WTC11 (cell line): ENCODE data around the gene CCDC191. TPM values are rescaled to one million over a fixed set of nuclear protein-coding genes. Genes with fewer than 3 reads are reported as not detected.

ENCODE experiments used
- ATAC-seq: fragments of 200-7000 bp; cut with Tn5 transposase; 2 replicates; pipeline ENCODE4 v1.10.0; 2021; ENCODE audit warnings: mild to moderate bottlenecking, moderate library complexity
- CTCF ChIA-PET: fragments of 300-600 bp; sonication (Branson Sonifier 250); formaldehyde crosslinking; loops from one replicate; lab custom pipeline; 2021; ENCODE audit warnings: antibody characterized with exemption; lab: Charles Lee
- POLR2A ChIA-PET: fragments of 350-600 bp; sonication (Branson Sonifier 250); formaldehyde crosslinking; loops from one replicate; lab custom pipeline; 2021; ENCODE audit warnings: antibody characterized with exemption; lab: Charles Lee
- DNase-seq: peaks from one replicate; pipeline ENCODE4 v3.0.0; 2021; ENCODE audit warnings: low spot score
- H3K27ac Mint-ChIP-seq: 2 replicates; pipeline ENCODE4 v1.8.0; 2021; ENCODE audit warnings: mixed read lengths
- H3K27me3 Mint-ChIP-seq: 2 replicates; pipeline ENCODE4 v1.8.0; 2021; ENCODE audit warnings: low read depth, mild to moderate bottlenecking, moderate library complexity, mixed read lengths
- H3K36me3 Mint-ChIP-seq: 2 replicates; pipeline ENCODE4 v1.8.0; 2021; ENCODE audit warnings: mixed read lengths
- H3K4me1 Mint-ChIP-seq: 2 replicates; pipeline ENCODE4 v1.8.0; 2022; ENCODE audit warnings: mixed read lengths
- H3K4me3 Mint-ChIP-seq: 2 replicates; pipeline ENCODE4 v1.8.0; 2021; ENCODE audit warnings: mild to moderate bottlenecking, moderate library complexity, mixed read lengths
- H3K9me3 Mint-ChIP-seq: 2 replicates; pipeline ENCODE4 v1.8.0; 2021; ENCODE audit warnings: mixed read lengths
- ATF2 ChIP-seq: sonication (generic); formaldehyde crosslinking; IDR thresholded peaks from 2 replicates; pipeline ENCODE4 v1.8.1; 2022; ENCODE audit warnings: low read depth, missing genetic modification reagents, borderline replicate concordance
- ATF3 ChIP-seq: sonication (generic); formaldehyde crosslinking; conservative IDR thresholded peaks from 2 replicates; pipeline ENCODE4 v1.8.1; 2022; ENCODE audit warnings: mild to moderate bottlenecking, missing genetic modification reagents
- CDX4 ChIP-seq: fragments of 250-450 bp; sonication (Bioruptor Pico); IDR thresholded peaks from 2 replicates; pipeline ENCODE4 v1.9.0; 2021; ENCODE audit warnings: moderate library complexity, mild to moderate bottlenecking, inconsistent platforms, borderline replicate concordance
- ESRRA ChIP-seq: sonication (generic); formaldehyde crosslinking; IDR thresholded peaks from 2 replicates; pipeline ENCODE4 v1.8.1; 2022; ENCODE audit warnings: mild to moderate bottlenecking, missing genetic modification reagents, borderline replicate concordance
- HMGA2 ChIP-seq: fragments of 250-450 bp; sonication (Bioruptor Pico); IDR thresholded peaks from 2 replicates; pipeline ENCODE4 v1.4.0; 2021; ENCODE audit warnings: mild to moderate bottlenecking, moderate library complexity
- MAX ChIP-seq: sonication (generic); formaldehyde crosslinking; IDR thresholded peaks from 2 replicates; pipeline ENCODE4 v1.8.0; 2022; ENCODE audit warnings: mild to moderate bottlenecking, missing genetic modification reagents
- MLX ChIP-seq: sonication (generic); formaldehyde crosslinking; IDR thresholded peaks from 2 replicates; pipeline ENCODE4 v1.8.1; 2023; ENCODE audit warnings: mild to moderate bottlenecking, missing genetic modification reagents, moderate library complexity
- NFE2L1 ChIP-seq: sonication (generic); formaldehyde crosslinking; IDR thresholded peaks from 2 replicates; pipeline ENCODE4 v1.8.1; 2023; ENCODE audit warnings: missing genetic modification reagents
- NFYB ChIP-seq: sonication (generic); formaldehyde crosslinking; conservative IDR thresholded peaks from 2 replicates; pipeline ENCODE4 v1.8.0; 2022; ENCODE audit warnings: low read depth, missing genetic modification reagents
- PREB ChIP-seq: sonication (generic); formaldehyde crosslinking; IDR thresholded peaks from 2 replicates; pipeline ENCODE4 v1.8.1; 2022; ENCODE audit warnings: mild to moderate bottlenecking, missing genetic modification reagents, moderate library complexity, borderline replicate concordance
- RORB ChIP-seq: fragments of 250-450 bp; sonication (Bioruptor Pico); IDR thresholded peaks from 2 replicates; pipeline ENCODE4 v1.9.0; 2021; ENCODE audit warnings: mild to moderate bottlenecking
- SMAD4 ChIP-seq: sonication (generic); formaldehyde crosslinking; IDR thresholded peaks from 2 replicates; pipeline ENCODE4 v1.8.0; 2022; ENCODE audit warnings: mild to moderate bottlenecking, missing genetic modification reagents
- TEAD4 ChIP-seq: sonication (generic); formaldehyde crosslinking; IDR thresholded peaks from 2 replicates; pipeline ENCODE4 v1.8.0; 2022; ENCODE audit warnings: mild to moderate bottlenecking, missing genetic modification reagents
- ZNF219 ChIP-seq: sonication (generic); formaldehyde crosslinking; IDR thresholded peaks from 2 replicates; pipeline ENCODE4 v1.8.0; 2023; ENCODE audit warnings: missing genetic modification reagents, mild to moderate bottlenecking, borderline replicate concordance
- ZNF425 ChIP-seq: fragments of 250-450 bp; sonication (Bioruptor Pico); conservative IDR thresholded peaks from 2 replicates; pipeline ENCODE4 v1.9.0; 2021; ENCODE audit warnings: mild to moderate bottlenecking
- ZNF671 ChIP-seq: fragments of 250-450 bp; sonication (Bioruptor Pico); IDR thresholded peaks from 2 replicates; pipeline ENCODE4 v1.8.0; 2021; ENCODE audit warnings: mild to moderate bottlenecking
- total RNA-seq: library from RNA; stranded (reverse); gene quantifications from 3 replicates; pipeline ENCODE4 v1.2.3, GENCODE V29; 2021

The CCDC191 gene
- total RNA-seq, 1 experiment from 2014 or later, result 1.6 TPM

GRCh38 chr3:114081037-114081436 is 24.7 kb upstream of the CCDC191 start:
- TF ChIP-seq ZNF219 (CRISPR knock-in tag) (no peak), MAX (CRISPR knock-in tag) (no peak), CDX4 (no peak), PREB (CRISPR knock-in tag) (no peak), MLX (CRISPR knock-in tag) (no peak), SMAD4 (CRISPR knock-in tag) (no peak), ATF3 (CRISPR knock-in tag) (no peak), ATF2 (CRISPR knock-in tag) (no peak), HMGA2 (CRISPR knock-in tag) (no peak), RORB (CRISPR knock-in tag) (no peak), ZNF425 (no peak)
- peaks cover 90% of the 10 kb centered on the region for H3K36me3 Mint-ChIP-seq
- no peak overlapping the region for H3K4me3 Mint-ChIP-seq
- no peaks in the 10 kb centered on the region for H3K4me1 Mint-ChIP-seq
- DNase-seq, result no peak
- H3K9me3 Mint-ChIP-seq, result no peaks in the 10 kb centered on the region
- H3K27me3 Mint-ChIP-seq, result no peaks in the 10 kb centered on the region
- ChIA-PET CTCF (no interaction called here), POLR2A (no interaction called here)
- no peak for ATAC-seq
- no peak overlapping the region for H3K27ac Mint-ChIP-seq

GRCh38 chr3:114080201-114080600 is 23.9 kb upstream of the CCDC191 start:
- Mint-ChIP-seq H3K9me3 (no peaks in the 10 kb centered on the region), H3K27me3 (no peaks in the 10 kb centered on the region), H3K27ac (no peak overlapping the region), H3K4me1 (no peaks in the 10 kb centered on the region), H3K36me3 (peaks cover 90% of the 10 kb centered on the region), H3K4me3 (no peak overlapping the region)
- ChIA-PET POLR2A (no interaction called here), CTCF (no interaction called here)
- TF ChIP-seq ESRRA (CRISPR knock-in tag), result no peak
- no peak for TF ChIP-seq TEAD4 (CRISPR knock-in tag)
- TF ChIP-seq MAX (CRISPR knock-in tag), result no peak
- no peak for TF ChIP-seq MLX (CRISPR knock-in tag)
- no peak for TF ChIP-seq NFE2L1 (CRISPR knock-in tag)
- TF ChIP-seq ZNF671 (CRISPR knock-in tag), result no peak
- no peak for TF ChIP-seq NFYB (CRISPR knock-in tag)
- DNase-seq (no peak), ATAC-seq (no peak)
